Peyer's patch (tissue), 4 donors: ENCODE results near the gene CSRNP2. TPM values are rescaled to one million over a fixed set of nuclear protein-coding genes. Genes with fewer than 3 reads are reported as not detected.

Experiments used
- DNase-seq, 3 donors: peaks; one replicate each; pipeline ENCODE4 v3.0.0-alpha.2; 2017 to 2019
- H3K27ac ChIP-seq, 4 donors: fragments of 200-600 bp; sonication (generic); one replicate each; pipeline ENCODE4 v1.5.1; 2016 to 2019
- H3K27me3 ChIP-seq, 2 donors: fragments of 200-600 bp; sonication (generic); one replicate each; pipeline ENCODE4 v1.5.1; 2019
- H3K36me3 ChIP-seq, 3 donors: fragments of 200-600 bp; sonication (generic); one replicate each; pipeline ENCODE4 v1.5.1; 2016 to 2019
- H3K4me1 ChIP-seq, 4 donors: fragments of 200-600 bp; sonication (generic); one replicate each; pipeline ENCODE4 v1.5.1; 2016 to 2019
- H3K4me3 ChIP-seq, 4 donors: fragments of 200-600 bp; sonication (generic); 1 replicate in 3 of 4; 2 replicates in 1 of 4; pipeline ENCODE4 v1.5.1; 2016 to 2019; ENCODE audit warnings: mild to moderate bottlenecking in 1 of 4
- H3K9me3 ChIP-seq, 4 donors: fragments of 200-600 bp; sonication (generic); one replicate each; pipeline ENCODE4 v1.5.1; 2016 to 2019; ENCODE audit warnings: mild to moderate bottlenecking in 1 of 4
- POLR2A ChIP-seq, 2 donors: fragments of 450-650 bp; IDR thresholded peaks; one replicate each; pipeline ENCODE4 v1.5.1; 2017; ENCODE audit warnings: antibody characterized with exemption in 2 of 2, mild to moderate bottlenecking in 2 of 2, moderate library complexity in 2 of 2
- total RNA-seq, 4 donors: library from RNA; depleted of rRNA; stranded (reverse); fragments of >200 nt; gene quantifications; one replicate each; pipeline ENCODE4 v1.1.0, GENCODE V29; 2016
- TF ChIP-seq, protein P1 (sequence below), 6 experiments: fragments of 450-650 bp in 4 of 6; fragments of 200-600 bp in 2 of 6; sonication (generic) in 1 of 6; IDR thresholded peaks; one replicate each; pipeline ENCODE4 v1.5.1; 2017 to 2019; ENCODE audit warnings: antibody characterized with exemption in 6 of 6, mild to moderate bottlenecking in 3 of 6, moderate library complexity in 1 of 6

Gene CSRNP2
- total RNA-seq, 4 donors from 2014 or later = 17.8 to 23.1 (median 21.1) TPM

- Histone ChIP-seq H3K4me3 (no peak overlapping the region), H3K27me3 (no peaks in the 10 kb centered on the region), H3K4me1 (no peaks in the 10 kb centered on the region), H3K36me3 (peaks cover 0 to 89% (median 0%) of the 10 kb centered on the region in 3 donors), H3K9me3 (no peaks in the 10 kb centered on the region), H3K27ac (no peak overlapping the region)
- DNase-seq = no peak
- TF ChIP-seq POLR2A (IDR thresholded peaks at IDR 0.05) = no peak
Observed at GRCh38 chr12:51067229-51067628, 16.2 kb downstream of the CSRNP2 start.

GRCh38 chr12:51065530-51065929 lies 17.9 kb downstream of the CSRNP2 start:
- no peak overlapping the region for H3K27ac ChIP-seq
- no peaks in the 10 kb centered on the region for H3K9me3 ChIP-seq
- no peak for DNase-seq
- no peaks in the 10 kb centered on the region for H3K27me3 ChIP-seq
- TF ChIP-seq, protein P1, sequence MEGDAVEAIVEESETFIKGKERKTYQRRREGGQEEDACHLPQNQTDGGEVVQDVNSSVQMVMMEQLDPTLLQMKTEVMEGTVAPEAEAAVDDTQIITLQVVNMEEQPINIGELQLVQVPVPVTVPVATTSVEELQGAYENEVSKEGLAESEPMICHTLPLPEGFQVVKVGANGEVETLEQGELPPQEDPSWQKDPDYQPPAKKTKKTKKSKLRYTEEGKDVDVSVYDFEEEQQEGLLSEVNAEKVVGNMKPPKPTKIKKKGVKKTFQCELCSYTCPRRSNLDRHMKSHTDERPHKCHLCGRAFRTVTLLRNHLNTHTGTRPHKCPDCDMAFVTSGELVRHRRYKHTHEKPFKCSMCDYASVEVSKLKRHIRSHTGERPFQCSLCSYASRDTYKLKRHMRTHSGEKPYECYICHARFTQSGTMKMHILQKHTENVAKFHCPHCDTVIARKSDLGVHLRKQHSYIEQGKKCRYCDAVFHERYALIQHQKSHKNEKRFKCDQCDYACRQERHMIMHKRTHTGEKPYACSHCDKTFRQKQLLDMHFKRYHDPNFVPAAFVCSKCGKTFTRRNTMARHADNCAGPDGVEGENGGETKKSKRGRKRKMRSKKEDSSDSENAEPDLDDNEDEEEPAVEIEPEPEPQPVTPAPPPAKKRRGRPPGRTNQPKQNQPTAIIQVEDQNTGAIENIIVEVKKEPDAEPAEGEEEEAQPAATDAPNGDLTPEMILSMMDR (IDR thresholded peaks at IDR 0.05) = no peak
- TF ChIP-seq POLR2A (IDR thresholded peaks at IDR 0.05) = no peak
- H3K4me3 ChIP-seq = no peak overlapping the region
- H3K36me3 ChIP-seq = peaks cover 0 to 73% (median 0%) of the 10 kb centered on the region in 3 donors
- H3K4me1 ChIP-seq = no peaks in the 10 kb centered on the region

DNA sequence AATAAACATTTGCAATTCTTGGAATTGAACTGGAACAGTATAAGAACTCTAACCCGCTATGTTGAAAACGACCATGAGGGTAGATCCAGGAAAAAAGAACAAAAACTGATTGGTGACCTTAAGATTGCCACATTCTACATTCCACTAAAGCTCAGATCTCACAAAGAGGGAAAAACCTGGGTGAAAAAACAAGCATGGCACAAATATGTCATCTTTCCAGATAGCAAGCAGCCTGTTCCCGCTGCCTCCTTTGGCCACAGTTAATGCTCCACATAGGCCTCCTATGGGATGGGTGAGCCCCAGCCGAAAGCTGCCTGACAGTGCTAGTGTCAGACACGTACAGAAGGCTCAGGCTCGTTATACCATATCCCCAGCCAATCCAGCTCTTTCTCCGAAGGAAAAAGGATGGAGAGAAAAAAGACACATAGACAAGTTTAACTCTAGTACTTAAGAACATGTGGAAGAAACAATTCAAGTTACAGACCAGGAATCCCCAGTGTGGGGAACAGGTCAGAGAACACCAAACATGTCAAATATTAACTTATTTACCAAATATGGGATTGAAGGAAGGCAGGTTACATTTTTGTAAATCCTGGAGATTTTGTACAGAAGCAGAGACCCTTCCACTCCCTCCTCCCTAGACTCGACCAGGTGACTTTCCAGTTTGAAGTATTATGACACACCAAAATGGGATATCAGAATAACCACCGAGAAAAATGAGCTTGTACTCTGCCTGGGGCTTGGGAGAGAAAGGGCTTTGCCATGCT lies 20.6 kb downstream of the CSRNP2 start:
- DNase-seq = no peak
- Histone ChIP-seq H3K4me3 (no peak overlapping the region), H3K4me1 (no peaks in the 10 kb centered on the region), H3K27me3 (no peaks in the 10 kb centered on the region), H3K27ac (no peak overlapping the region), H3K9me3 (no peaks in the 10 kb centered on the region), H3K36me3 (peaks cover 0 to 79% (median 0%) of the 10 kb centered on the region in 3 donors)
- TF ChIP-seq, protein P1 (IDR thresholded peaks at IDR 0.05) = no peak
- TF ChIP-seq POLR2A (IDR thresholded peaks at IDR 0.05) = no peak

DNA sequence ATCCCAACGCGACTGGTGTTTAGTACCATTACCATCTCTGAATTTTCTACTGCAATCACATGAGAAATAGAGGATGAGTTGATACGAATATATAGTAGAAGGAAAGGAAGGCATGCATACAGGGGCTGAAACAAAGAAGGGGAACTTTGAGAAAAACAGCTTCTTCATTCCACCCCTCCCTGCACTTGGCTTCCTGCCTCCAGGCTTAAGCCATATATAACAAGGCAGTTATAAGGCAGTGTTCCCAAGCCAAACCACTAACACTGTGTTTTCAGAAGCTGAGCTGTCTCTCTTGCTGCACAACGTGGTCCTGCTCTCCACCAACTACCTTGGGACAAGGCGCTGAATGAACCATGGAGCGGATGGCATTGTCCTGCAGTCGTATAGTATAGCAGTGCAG lies 24.3 kb downstream of the CSRNP2 start:
- DNase-seq = no peak
- H3K4me1 ChIP-seq = no peaks in the 10 kb centered on the region
- TF ChIP-seq POLR2A (IDR thresholded peaks at IDR 0.05) = no peak
- TF ChIP-seq, protein P1 (IDR thresholded peaks at IDR 0.05) = no peak
- H3K4me3 ChIP-seq = no peak overlapping the region
- H3K9me3 ChIP-seq = no peaks in the 10 kb centered on the region
- no peak overlapping the region for H3K27ac ChIP-seq
- no peaks in the 10 kb centered on the region for H3K27me3 ChIP-seq
- H3K36me3 ChIP-seq = peaks cover 0 to 78% (median 0%) of the 10 kb centered on the region in 3 donors

DNA sequence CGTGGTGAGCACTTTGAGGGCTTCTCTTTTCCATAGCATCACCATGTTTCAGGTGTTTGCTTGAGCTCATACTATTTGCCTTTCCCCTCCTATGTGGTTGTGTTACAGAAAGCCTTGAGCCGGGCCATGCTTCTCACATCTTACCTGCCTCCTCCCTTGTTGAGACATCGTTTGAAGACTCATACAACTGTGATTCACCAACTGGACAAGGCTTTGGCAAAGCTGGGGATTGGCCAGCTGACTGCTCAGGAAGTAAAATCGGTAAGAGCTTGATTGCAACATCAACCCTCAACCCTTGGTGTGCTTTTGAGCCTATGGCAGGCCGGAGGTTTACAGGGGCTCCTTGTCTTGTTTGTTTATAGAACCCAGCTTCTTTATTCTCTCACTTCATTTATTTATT lies 27.2 kb downstream of the CSRNP2 start:
- no peaks in the 10 kb centered on the region for H3K27me3 ChIP-seq
- H3K4me1 ChIP-seq = no peaks in the 10 kb centered on the region
- TF ChIP-seq POLR2A (IDR thresholded peaks at IDR 0.05) = no peak
- TF ChIP-seq, protein P1 (IDR thresholded peaks at IDR 0.05) = no peak
- no peak overlapping the region for H3K4me3 ChIP-seq
- no peak for DNase-seq
- no peak overlapping the region for H3K27ac ChIP-seq
- H3K36me3 ChIP-seq = peaks cover 0 to 91% (median 0%) of the 10 kb centered on the region in 3 donors
- H3K9me3 ChIP-seq = no peaks in the 10 kb centered on the region

- H3K9me3 ChIP-seq = no peaks in the 10 kb centered on the region
- no peak overlapping the region for H3K27ac ChIP-seq
- peaks cover 0 to 96% (median 0%) of the 10 kb centered on the region in 3 donors for H3K36me3 ChIP-seq
- no peak overlapping the region for H3K4me3 ChIP-seq
- no peaks in the 10 kb centered on the region for H3K4me1 ChIP-seq
- TF ChIP-seq POLR2A (IDR thresholded peaks at IDR 0.05) = no peak
- no peaks in the 10 kb centered on the region for H3K27me3 ChIP-seq
- DNase-seq = no peak
Observed at GRCh38 chr12:51055060-51055459, 28.3 kb downstream of the CSRNP2 start.
